Ishikawa (cell line): ENCODE results near the gene PRKN.

Source experiments
- CEBPB ChIP-seq: IDR thresholded peaks from 2 replicates; pipeline ENCODE4 v1.6.1; 2012
- RAD21 ChIP-seq: IDR thresholded peaks from 2 replicates; pipeline ENCODE4 v1.6.1; 2012; ENCODE audit warnings: low read depth
- YY1 ChIP-seq: IDR thresholded peaks from 2 replicates; pipeline ENCODE4 v1.6.1; 2012; ENCODE audit warnings: low read depth
- TF ChIP-seq, protein P1 (sequence below): IDR thresholded peaks from 2 replicates; pipeline ENCODE4 v1.6.1; 2012; ENCODE audit warnings: low read depth, mild to moderate bottlenecking

DNA sequence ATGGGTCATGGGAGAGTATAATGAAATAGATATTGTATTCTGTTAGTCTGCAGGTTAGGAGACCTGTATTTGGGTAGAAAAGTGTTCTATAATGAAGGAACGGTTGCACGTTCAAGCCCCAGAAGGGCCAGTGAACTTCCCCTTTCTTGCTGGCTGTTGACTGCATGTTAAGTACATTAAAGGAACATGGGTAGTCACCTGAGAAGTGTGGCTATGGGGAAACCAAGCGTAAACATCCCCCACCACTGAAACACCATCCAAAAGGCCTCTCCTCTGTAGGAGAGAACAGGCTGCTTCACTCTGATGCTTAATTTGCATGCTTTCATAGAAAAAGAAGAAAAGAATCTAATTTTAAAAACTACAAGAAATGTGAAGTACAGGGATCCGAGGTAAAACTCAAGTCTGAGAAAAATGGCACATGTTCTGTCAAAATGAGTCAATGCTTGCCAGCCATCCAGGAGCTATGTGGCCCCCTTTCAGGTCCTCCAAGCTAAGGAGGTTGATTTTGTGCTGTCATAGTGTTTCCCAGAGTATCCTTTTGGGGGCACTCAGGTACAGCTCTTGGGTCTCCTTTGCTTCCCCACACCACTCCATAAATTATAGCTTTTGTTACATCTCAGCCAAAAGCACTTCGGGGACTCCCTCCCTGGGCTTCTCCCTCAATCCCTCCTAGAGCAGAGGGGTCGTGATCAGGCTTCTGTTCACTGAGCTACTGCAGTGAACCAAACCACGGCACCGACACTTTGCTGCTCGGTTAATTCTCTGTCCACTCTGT, 1170.0 kb downstream of the PRKN start:
- no peak for TF ChIP-seq YY1
- TF ChIP-seq CEBPB, result no peak
- TF ChIP-seq, protein P1, sequence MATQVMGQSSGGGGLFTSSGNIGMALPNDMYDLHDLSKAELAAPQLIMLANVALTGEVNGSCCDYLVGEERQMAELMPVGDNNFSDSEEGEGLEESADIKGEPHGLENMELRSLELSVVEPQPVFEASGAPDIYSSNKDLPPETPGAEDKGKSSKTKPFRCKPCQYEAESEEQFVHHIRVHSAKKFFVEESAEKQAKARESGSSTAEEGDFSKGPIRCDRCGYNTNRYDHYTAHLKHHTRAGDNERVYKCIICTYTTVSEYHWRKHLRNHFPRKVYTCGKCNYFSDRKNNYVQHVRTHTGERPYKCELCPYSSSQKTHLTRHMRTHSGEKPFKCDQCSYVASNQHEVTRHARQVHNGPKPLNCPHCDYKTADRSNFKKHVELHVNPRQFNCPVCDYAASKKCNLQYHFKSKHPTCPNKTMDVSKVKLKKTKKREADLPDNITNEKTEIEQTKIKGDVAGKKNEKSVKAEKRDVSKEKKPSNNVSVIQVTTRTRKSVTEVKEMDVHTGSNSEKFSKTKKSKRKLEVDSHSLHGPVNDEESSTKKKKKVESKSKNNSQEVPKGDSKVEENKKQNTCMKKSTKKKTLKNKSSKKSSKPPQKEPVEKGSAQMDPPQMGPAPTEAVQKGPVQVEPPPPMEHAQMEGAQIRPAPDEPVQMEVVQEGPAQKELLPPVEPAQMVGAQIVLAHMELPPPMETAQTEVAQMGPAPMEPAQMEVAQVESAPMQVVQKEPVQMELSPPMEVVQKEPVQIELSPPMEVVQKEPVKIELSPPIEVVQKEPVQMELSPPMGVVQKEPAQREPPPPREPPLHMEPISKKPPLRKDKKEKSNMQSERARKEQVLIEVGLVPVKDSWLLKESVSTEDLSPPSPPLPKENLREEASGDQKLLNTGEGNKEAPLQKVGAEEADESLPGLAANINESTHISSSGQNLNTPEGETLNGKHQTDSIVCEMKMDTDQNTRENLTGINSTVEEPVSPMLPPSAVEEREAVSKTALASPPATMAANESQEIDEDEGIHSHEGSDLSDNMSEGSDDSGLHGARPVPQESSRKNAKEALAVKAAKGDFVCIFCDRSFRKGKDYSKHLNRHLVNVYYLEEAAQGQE, result no peak
- peak; percentile 20 for TF ChIP-seq RAD21
